Measurements from ENCODE around the gene BBS9. TPM values are rescaled to one million over a fixed set of nuclear protein-coding genes. Genes with fewer than 3 reads are reported as not detected.
A peak's percentile ranks its signal among the peaks of the same experiment; 100 is the strongest.

Gene BBS9
- total RNA-seq, 1 donor from 2014 or later, result 4.2 TPM

GRCh38 chr7:33636359-33636758 is 507.0 kb downstream of the BBS9 start:
- TF ChIP-seq, protein P1, sequence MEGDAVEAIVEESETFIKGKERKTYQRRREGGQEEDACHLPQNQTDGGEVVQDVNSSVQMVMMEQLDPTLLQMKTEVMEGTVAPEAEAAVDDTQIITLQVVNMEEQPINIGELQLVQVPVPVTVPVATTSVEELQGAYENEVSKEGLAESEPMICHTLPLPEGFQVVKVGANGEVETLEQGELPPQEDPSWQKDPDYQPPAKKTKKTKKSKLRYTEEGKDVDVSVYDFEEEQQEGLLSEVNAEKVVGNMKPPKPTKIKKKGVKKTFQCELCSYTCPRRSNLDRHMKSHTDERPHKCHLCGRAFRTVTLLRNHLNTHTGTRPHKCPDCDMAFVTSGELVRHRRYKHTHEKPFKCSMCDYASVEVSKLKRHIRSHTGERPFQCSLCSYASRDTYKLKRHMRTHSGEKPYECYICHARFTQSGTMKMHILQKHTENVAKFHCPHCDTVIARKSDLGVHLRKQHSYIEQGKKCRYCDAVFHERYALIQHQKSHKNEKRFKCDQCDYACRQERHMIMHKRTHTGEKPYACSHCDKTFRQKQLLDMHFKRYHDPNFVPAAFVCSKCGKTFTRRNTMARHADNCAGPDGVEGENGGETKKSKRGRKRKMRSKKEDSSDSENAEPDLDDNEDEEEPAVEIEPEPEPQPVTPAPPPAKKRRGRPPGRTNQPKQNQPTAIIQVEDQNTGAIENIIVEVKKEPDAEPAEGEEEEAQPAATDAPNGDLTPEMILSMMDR (IDR thresholded peaks at IDR 0.05; ENCODE audit: insufficient read depth, low read length, severe bottlenecking), result no peak
- Histone ChIP-seq H3K4me3 (ENCODE audit: low read depth, low read length) (no peak overlapping the region), H3K36me3 (ENCODE audit: control insufficient read depth, insufficient read depth, low read length) (no peaks in the 10 kb centered on the region), H3K27me3 (ENCODE audit: control insufficient read depth, insufficient read depth, low read length) (no peaks in the 10 kb centered on the region)
- DNase-seq (ENCODE audit: low read depth) (peak; percentile 90), FAIRE-seq (no peak)

- TF ChIP-seq, protein P1 (IDR thresholded peaks at IDR 0.05; ENCODE audit: insufficient read depth, low read length, severe bottlenecking), result no peak
- Histone ChIP-seq H3K36me3 (ENCODE audit: control insufficient read depth, insufficient read depth, low read length) (no peaks in the 10 kb centered on the region), H3K4me3 (ENCODE audit: low read depth, low read length) (no peak overlapping the region), H3K27me3 (ENCODE audit: control insufficient read depth, insufficient read depth, low read length) (no peaks in the 10 kb centered on the region)
- DNase-seq (ENCODE audit: low read depth) (no peak), FAIRE-seq (no peak)
Measured at GRCh38 chr7:33639552-33640197, 510.3 kb downstream of the BBS9 start.

DNA sequence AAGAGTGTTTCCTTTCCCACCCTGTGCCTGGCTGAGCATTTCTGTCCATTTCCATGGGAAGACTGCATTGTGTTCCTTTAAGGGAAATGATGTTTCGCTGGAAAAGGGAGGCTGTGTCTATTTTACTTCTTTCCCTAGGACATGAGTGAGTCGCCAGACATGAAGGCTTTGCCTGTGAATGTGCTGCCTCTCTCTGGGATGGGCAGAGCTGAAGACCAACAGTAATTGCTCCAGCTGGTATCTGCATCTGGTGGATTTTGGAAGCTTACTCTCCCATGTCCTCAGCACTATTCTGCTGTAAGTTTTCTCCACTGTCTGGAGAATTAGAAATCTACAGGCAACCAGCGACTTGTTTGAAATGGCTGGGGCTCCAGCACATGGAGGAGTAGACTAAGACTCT is 511.4 kb downstream of the BBS9 start:
- no peaks in the 10 kb centered on the region for H3K36me3 ChIP-seq (ENCODE audit: control insufficient read depth, insufficient read depth, low read length)
- TF ChIP-seq, protein P1 (IDR thresholded peaks at IDR 0.05; ENCODE audit: insufficient read depth, low read length, severe bottlenecking), result no peak
- H3K4me3 ChIP-seq (ENCODE audit: low read depth, low read length), result no peak overlapping the region
- no peak for DNase-seq (ENCODE audit: low read depth)
- no peak for FAIRE-seq
- H3K27me3 ChIP-seq (ENCODE audit: control insufficient read depth, insufficient read depth, low read length), result no peaks in the 10 kb centered on the region

- DNase-seq (ENCODE audit: low read depth), result no peak
- Histone ChIP-seq H3K4me3 (ENCODE audit: low read depth, low read length) (no peak overlapping the region), H3K36me3 (ENCODE audit: control insufficient read depth, insufficient read depth, low read length) (no peaks in the 10 kb centered on the region), H3K27me3 (ENCODE audit: control insufficient read depth, insufficient read depth, low read length) (no peaks in the 10 kb centered on the region)
- TF ChIP-seq, protein P1 (IDR thresholded peaks at IDR 0.05; ENCODE audit: insufficient read depth, low read length, severe bottlenecking), result no peak
- no peak for FAIRE-seq
Measured at GRCh38 chr7:33642312-33642711, 512.9 kb downstream of the BBS9 start.

DNA sequence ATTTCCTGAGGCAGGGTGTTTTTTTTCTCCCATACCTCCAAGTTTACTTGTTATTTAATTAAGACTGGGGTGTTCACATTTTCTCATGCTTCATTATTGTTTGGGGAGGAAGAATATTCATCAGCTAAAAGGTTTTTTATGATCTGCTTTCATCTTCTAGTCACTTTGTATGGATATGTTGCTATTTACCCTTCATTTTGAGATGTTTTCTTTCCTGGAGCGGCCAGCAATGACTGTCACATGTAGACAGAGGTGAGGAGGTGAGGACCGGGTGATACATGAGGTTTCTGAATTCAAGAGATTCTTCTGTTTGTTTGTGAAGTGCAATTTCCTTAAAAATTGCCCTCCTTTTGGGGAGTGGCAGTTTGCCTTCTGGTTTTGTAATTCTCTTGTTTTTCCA is 514.2 kb downstream of the BBS9 start:
- Histone ChIP-seq H3K4me3 (ENCODE audit: low read depth, low read length) (no peak overlapping the region), H3K27me3 (ENCODE audit: control insufficient read depth, insufficient read depth, low read length) (no peaks in the 10 kb centered on the region), H3K36me3 (ENCODE audit: control insufficient read depth, insufficient read depth, low read length) (no peaks in the 10 kb centered on the region)
- no peak for FAIRE-seq
- TF ChIP-seq, protein P1 (IDR thresholded peaks at IDR 0.05; ENCODE audit: insufficient read depth, low read length, severe bottlenecking), result no peak
- no peak for DNase-seq (ENCODE audit: low read depth)

DNA sequence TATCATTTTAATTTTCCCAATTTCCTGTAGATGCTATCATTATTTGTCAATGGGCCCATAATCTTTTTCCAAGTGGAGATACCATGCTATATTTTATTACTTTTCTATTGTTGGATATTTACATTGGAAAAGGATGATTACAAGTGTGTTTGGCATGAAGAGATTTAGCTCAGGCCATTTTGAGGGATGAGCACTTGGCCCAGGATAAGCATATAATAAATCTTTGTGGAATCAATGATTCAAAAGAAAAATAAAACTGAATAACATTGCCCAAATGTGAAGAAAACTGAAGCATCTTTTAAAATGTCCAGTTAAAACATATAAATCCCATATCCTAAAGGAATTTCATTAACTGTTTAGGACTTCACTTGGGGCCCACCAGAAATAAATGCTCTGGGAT is 515.1 kb downstream of the BBS9 start:
- Histone ChIP-seq H3K36me3 (ENCODE audit: control insufficient read depth, insufficient read depth, low read length) (no peaks in the 10 kb centered on the region), H3K27me3 (ENCODE audit: control insufficient read depth, insufficient read depth, low read length) (no peaks in the 10 kb centered on the region), H3K4me3 (ENCODE audit: low read depth, low read length) (no peak overlapping the region)
- no peak for FAIRE-seq
- TF ChIP-seq, protein P1 (IDR thresholded peaks at IDR 0.05; ENCODE audit: insufficient read depth, low read length, severe bottlenecking), result no peak
- no peak for DNase-seq (ENCODE audit: low read depth)

All from bronchial epithelial cell (primary cell).